OCI-LY7 (cell line): ENCODE measurements around the gene ZNF304. TPM values are rescaled to one million over a fixed set of nuclear protein-coding genes. Genes with fewer than 3 reads are reported as not detected.

Experiments used
- BruUV-seq: library from RNA; stranded (reverse); fragments of 400-500 nt; replicated peaks from 2 replicates; lab custom pipeline; 2021; lab: Mats Ljungman, UMichigan
- CTCF ChIA-PET: fragments of 300-600 bp; sonication (Branson Sonifier 250); formaldehyde crosslinking; loops from one replicate; lab custom pipeline; 2022; ENCODE audit warnings: antibody characterized with exemption; ENCODE audit not compliant: unreplicated experiment; lab: Charles Lee
- POLR2A ChIA-PET: fragments of 300-600 bp; sonication (Branson Sonifier 250); formaldehyde crosslinking; loops from one replicate; lab custom pipeline; 2022; ENCODE audit warnings: antibody characterized with exemption; lab: Charles Lee
- DNase-seq: peaks from one replicate; pipeline ENCODE4 v3.0.0-alpha.2; 2015; ENCODE audit warnings: low spot score
- H2AFZ ChIP-seq: fragments of 200-600 bp; sonication (generic), shearing (Covaris generic); 2 replicates; pipeline ENCODE4 v1.6.1; 2014; ENCODE audit warnings: mild to moderate bottlenecking, antibody characterized with exemption, low read length, moderate library complexity
- H3K27ac ChIP-seq: fragments of 200-600 bp; sonication (generic); 2 replicates; pipeline ENCODE4 v1.5.1; 2014; ENCODE audit warnings: mixed run types, low read depth, mild to moderate bottlenecking, moderate library complexity, low read length, inconsistent platforms; ENCODE audit not compliant: poor library complexity, severe bottlenecking
- H3K36me3 ChIP-seq: fragments of 200-600 bp; sonication (generic); 2 replicates; pipeline ENCODE4 v1.6.1; 2014; ENCODE audit warnings: mild to moderate bottlenecking, antibody characterized with exemption, low read length, moderate library complexity, mixed read lengths; ENCODE audit not compliant: insufficient read depth
- H3K4me1 ChIP-seq: fragments of 200-600 bp; sonication (generic); 2 replicates; pipeline ENCODE4 v1.5.1; 2014; ENCODE audit warnings: mild to moderate bottlenecking, low read length; ENCODE audit not compliant: insufficient read depth, poor library complexity, severe bottlenecking
- H3K4me2 ChIP-seq: fragments of 200-600 bp; sonication (generic); 2 replicates; pipeline ENCODE4 v1.6.1; 2014; ENCODE audit warnings: mild to moderate bottlenecking, low read length
- H3K4me3 ChIP-seq: fragments of 200-600 bp; sonication (generic); 2 replicates; pipeline ENCODE4 v1.5.1; 2014; ENCODE audit warnings: mild to moderate bottlenecking, low read depth, low read length; ENCODE audit not compliant: poor library complexity, severe bottlenecking
- H3K79me2 ChIP-seq: fragments of 200-600 bp; sonication (generic); 2 replicates; pipeline ENCODE4 v1.6.1; 2016; ENCODE audit warnings: low read depth, mild to moderate bottlenecking, low read length, moderate library complexity, mixed read lengths; ENCODE audit not compliant: insufficient read depth
- H3K9me2 ChIP-seq: fragments of 200-600 bp; sonication (generic); 2 replicates; pipeline ENCODE4 v1.6.1; 2016; ENCODE audit warnings: mild to moderate bottlenecking, low read length, mixed read lengths; ENCODE audit not compliant: insufficient read depth
- H3K9me3 ChIP-seq: fragments of 200-600 bp; sonication (generic); 2 replicates; pipeline ENCODE4 v1.6.1; 2014; ENCODE audit warnings: mild to moderate bottlenecking, mixed run types, low read length, mixed read lengths
- H4K20me1 ChIP-seq: fragments of 200-600 bp; sonication (generic); 2 replicates; pipeline ENCODE4 v1.6.1; 2014; ENCODE audit warnings: mild to moderate bottlenecking, antibody characterized with exemption, low read length, moderate library complexity, mixed read lengths; ENCODE audit not compliant: insufficient read depth
- EZH2phosphoT487 ChIP-seq: fragments of 200-600 bp; sonication (generic); IDR thresholded peaks from 2 replicates; pipeline ENCODE4 v1.6.1; 2018; ENCODE audit warnings: low read depth, borderline replicate concordance, mild to moderate bottlenecking, mixed run types, antibody characterized with exemption, low read length, moderate library complexity, mixed read lengths
- intact Hi-C: fragments of 100-400 bp; cut with micrococcal nuclease; formaldehyde crosslinking; loops from one replicate; pipeline ENCODE4 v1.10.0; 2022; ENCODE audit not compliant: unreplicated experiment
- total RNA-seq, 2 experiments: library from RNA; depleted of rRNA in 1 of 2; stranded (reverse); fragments of >200 nt in 1 of 2; shearing (Covaris generic) in 1 of 2; gene quantifications; 2 replicates each; pipeline ENCODE4 v1.2.3, GENCODE V29; 2014 to 2022
- TF ChIP-seq, protein P1 (sequence below): fragments of 200-600 bp; sonication (generic); conservative IDR thresholded peaks from 2 replicates; pipeline ENCODE4 v1.5.1; 2014; ENCODE audit warnings: mild to moderate bottlenecking, antibody characterized with exemption, low read length, moderate library complexity, mixed read lengths

The ZNF304 gene
- total RNA-seq, 2 experiments from 2014 or later, result 5.0 to 5.8 TPM

DNA sequence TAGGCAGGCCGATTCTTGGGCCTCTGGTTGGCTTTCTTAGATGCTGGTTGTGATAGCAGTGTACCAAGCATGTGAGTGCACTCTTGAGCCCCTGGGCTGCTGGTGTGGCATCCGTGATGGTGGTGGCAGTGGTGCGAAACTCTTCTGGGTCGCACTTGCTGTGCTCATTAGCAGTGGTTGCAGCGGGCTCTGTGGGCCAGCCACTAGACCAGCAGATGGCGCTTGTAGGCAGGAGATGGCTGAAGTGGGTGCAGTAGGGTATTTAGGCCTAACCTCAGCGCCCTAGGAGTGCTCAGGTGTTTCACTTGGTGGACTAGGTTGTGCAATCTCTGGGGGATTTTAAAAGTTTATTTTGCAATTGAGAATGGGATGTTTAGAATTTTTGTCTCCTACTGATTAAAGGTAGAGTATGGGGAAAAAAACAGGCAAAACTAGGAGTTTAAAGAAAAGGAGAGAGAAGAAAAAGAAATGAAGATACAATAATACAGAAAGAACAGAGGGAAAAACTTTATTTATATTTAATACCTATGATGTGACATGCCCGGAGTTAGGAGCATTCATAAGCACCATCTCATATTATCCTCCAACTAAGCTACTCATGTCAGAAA, 55.5 kb downstream of the ZNF304 start:
- no TSS peak for BruUV-seq
- Histone ChIP-seq H4K20me1 (no peaks in the 10 kb centered on the region), H3K4me2 (no peak overlapping the region)

More for the DNA sequence above, 55.5 kb downstream of the ZNF304 start:
- ChIA-PET POLR2A (no interaction called here), CTCF (no interaction called here)
- Histone ChIP-seq H3K4me3 (no peak overlapping the region), H3K79me2 (no peaks in the 10 kb centered on the region; the same call in 1 of the 2 replicates), H3K36me3 (peaks cover 4% of the 10 kb centered on the region; the same call in 1 of the 2 replicates), H2AFZ (no peak overlapping the region), H3K27ac (no peak overlapping the region), H3K9me2 (no peaks in the 10 kb centered on the region), H3K4me1 (peaks cover 4% of the 10 kb centered on the region), H3K9me3 (peaks cover 18% of the 10 kb centered on the region; the same call in 1 of the 2 replicates)
- intact Hi-C loops, result no loop called here
- peak; percentile 69 for DNase-seq
- no peak for TF ChIP-seq EZH2phosphoT487
- TF ChIP-seq, protein P1, sequence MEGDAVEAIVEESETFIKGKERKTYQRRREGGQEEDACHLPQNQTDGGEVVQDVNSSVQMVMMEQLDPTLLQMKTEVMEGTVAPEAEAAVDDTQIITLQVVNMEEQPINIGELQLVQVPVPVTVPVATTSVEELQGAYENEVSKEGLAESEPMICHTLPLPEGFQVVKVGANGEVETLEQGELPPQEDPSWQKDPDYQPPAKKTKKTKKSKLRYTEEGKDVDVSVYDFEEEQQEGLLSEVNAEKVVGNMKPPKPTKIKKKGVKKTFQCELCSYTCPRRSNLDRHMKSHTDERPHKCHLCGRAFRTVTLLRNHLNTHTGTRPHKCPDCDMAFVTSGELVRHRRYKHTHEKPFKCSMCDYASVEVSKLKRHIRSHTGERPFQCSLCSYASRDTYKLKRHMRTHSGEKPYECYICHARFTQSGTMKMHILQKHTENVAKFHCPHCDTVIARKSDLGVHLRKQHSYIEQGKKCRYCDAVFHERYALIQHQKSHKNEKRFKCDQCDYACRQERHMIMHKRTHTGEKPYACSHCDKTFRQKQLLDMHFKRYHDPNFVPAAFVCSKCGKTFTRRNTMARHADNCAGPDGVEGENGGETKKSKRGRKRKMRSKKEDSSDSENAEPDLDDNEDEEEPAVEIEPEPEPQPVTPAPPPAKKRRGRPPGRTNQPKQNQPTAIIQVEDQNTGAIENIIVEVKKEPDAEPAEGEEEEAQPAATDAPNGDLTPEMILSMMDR, result peak; percentile 90

Other genes with a start within 250 kb of the ZNF304 start
- not detected in 2 replicates for gene USP29, start 231.3 kb upstream of the ZNF304 start, total RNA-seq (2014; rRNA removed; shearing (Covaris generic))
- not detected in 2 replicates for gene USP29, start 231.3 kb upstream of the ZNF304 start, total RNA-seq (2022)
- not detected in 2 replicates for gene ZIM3, start 206.1 kb upstream of the ZNF304 start, total RNA-seq (2014; rRNA removed; shearing (Covaris generic))
- gene ZIM3, start 206.1 kb upstream of the ZNF304 start, total RNA-seq (2022), result not detected in 2 replicates
- not detected in 2 replicates for gene DUXA, start 183.8 kb upstream of the ZNF304 start, total RNA-seq (2014; rRNA removed; shearing (Covaris generic))
- gene DUXA, start 183.8 kb upstream of the ZNF304 start, total RNA-seq (2022), result not detected in 2 replicates
- gene ZNF264, start 159.8 kb upstream of the ZNF304 start, total RNA-seq (2014; rRNA removed; shearing (Covaris generic)), result 7.3 and 10.0 TPM in 2 replicates
- gene ZNF264, start 159.8 kb upstream of the ZNF304 start, total RNA-seq (2022), result 12.2 and 12.6 TPM in 2 replicates
- gene AURKC, start 120.2 kb upstream of the ZNF304 start, total RNA-seq (2014; rRNA removed; shearing (Covaris generic)), result not detected in 2 replicates
- gene AURKC, start 120.2 kb upstream of the ZNF304 start, total RNA-seq (2022), result 1.1 TPM in 1 of 2 replicates, not detected in the other
- 12.2 and 14.9 TPM in 2 replicates for gene ZNF805, start 110.6 kb upstream of the ZNF304 start, total RNA-seq (2014; rRNA removed; shearing (Covaris generic))
- 8.1 and 10.9 TPM in 2 replicates for gene ZNF805, start 110.6 kb upstream of the ZNF304 start, total RNA-seq (2022)
- 93.4 and 94.7 TPM in 2 replicates for gene ZNF460, start 70.8 kb upstream of the ZNF304 start, total RNA-seq (2014; rRNA removed; shearing (Covaris generic))
- gene ZNF460, start 70.8 kb upstream of the ZNF304 start, total RNA-seq (2022), result 62.5 and 67.5 TPM in 2 replicates
- 11.5 and 14.6 TPM in 2 replicates for gene ZNF543, start 30.8 kb upstream of the ZNF304 start, total RNA-seq (2014; rRNA removed; shearing (Covaris generic))
- 9.4 and 10.9 TPM in 2 replicates for gene ZNF543, start 30.8 kb upstream of the ZNF304 start, total RNA-seq (2022)
- gene TRAPPC2B, start 12.3 kb downstream of the ZNF304 start, total RNA-seq (2014; rRNA removed; shearing (Covaris generic)), result 12.7 and 19.3 TPM in 2 replicates
- 8.7 and 9.8 TPM in 2 replicates for gene TRAPPC2B, start 12.3 kb downstream of the ZNF304 start, total RNA-seq (2022)
- 2.8 and 3.9 TPM in 2 replicates for gene ZNF547, start 12.3 kb downstream of the ZNF304 start, total RNA-seq (2014; rRNA removed; shearing (Covaris generic))
- gene ZNF547, start 12.3 kb downstream of the ZNF304 start, total RNA-seq (2022), result 4.5 and 4.8 TPM in 2 replicates
- gene ZNF548, start 38.6 kb downstream of the ZNF304 start, total RNA-seq (2014; rRNA removed; shearing (Covaris generic)), result 18.9 and 23.9 TPM in 2 replicates
- gene ZNF548, start 38.6 kb downstream of the ZNF304 start, total RNA-seq (2022), result 41.8 and 42.4 TPM in 2 replicates
- gene ZNF17, start 59.9 kb downstream of the ZNF304 start, total RNA-seq (2014; rRNA removed; shearing (Covaris generic)), result 18.9 and 31.4 TPM in 2 replicates
- 14.9 and 15.9 TPM in 2 replicates for gene ZNF17, start 59.9 kb downstream of the ZNF304 start, total RNA-seq (2022)
- 27.1 and 30.1 TPM in 2 replicates for gene ZNF749, start 84.1 kb downstream of the ZNF304 start, total RNA-seq (2014; rRNA removed; shearing (Covaris generic))
- 14.2 and 18.0 TPM in 2 replicates for gene ZNF749, start 84.1 kb downstream of the ZNF304 start, total RNA-seq (2022)
- not detected in 2 replicates for gene VN1R1, start 105.9 kb downstream of the ZNF304 start, total RNA-seq (2014; rRNA removed; shearing (Covaris generic))
- gene VN1R1, start 105.9 kb downstream of the ZNF304 start, total RNA-seq (2022), result not detected in 2 replicates
- 0.85 and 0.88 TPM in 2 replicates for gene ZNF772, start 126.3 kb downstream of the ZNF304 start, total RNA-seq (2014; rRNA removed; shearing (Covaris generic))
- gene ZNF772, start 126.3 kb downstream of the ZNF304 start, total RNA-seq (2022), result 1.1 and 1.5 TPM in 2 replicates
- 5.0 and 7.2 TPM in 2 replicates for gene ZNF419, start 136.5 kb downstream of the ZNF304 start, total RNA-seq (2014; rRNA removed; shearing (Covaris generic))
- gene ZNF419, start 136.5 kb downstream of the ZNF304 start, total RNA-seq (2022), result 6.7 and 10.5 TPM in 2 replicates
- 9.6 and 12.0 TPM in 2 replicates for gene ZNF773, start 148.7 kb downstream of the ZNF304 start, total RNA-seq (2014; rRNA removed; shearing (Covaris generic))
- gene ZNF773, start 148.7 kb downstream of the ZNF304 start, total RNA-seq (2022), result 6.1 and 8.7 TPM in 2 replicates
- 6.1 and 7.5 TPM in 2 replicates for gene ZNF549, start 176.1 kb downstream of the ZNF304 start, total RNA-seq (2014; rRNA removed; shearing (Covaris generic))
- gene ZNF549, start 176.1 kb downstream of the ZNF304 start, total RNA-seq (2022), result 6.6 and 8.8 TPM in 2 replicates
- gene ZNF550, start 208.6 kb downstream of the ZNF304 start, total RNA-seq (2014; rRNA removed; shearing (Covaris generic)), result 6.3 and 6.9 TPM in 2 replicates
- 6.8 and 8.7 TPM in 2 replicates for gene ZNF550, start 208.6 kb downstream of the ZNF304 start, total RNA-seq (2022)
- 4.6 and 5.0 TPM in 2 replicates for gene ZNF416, start 227.6 kb downstream of the ZNF304 start, total RNA-seq (2014; rRNA removed; shearing (Covaris generic))
- 3.1 and 4.9 TPM in 2 replicates for gene ZNF416, start 227.6 kb downstream of the ZNF304 start, total RNA-seq (2022)
- 0.47 and 0.98 TPM in 2 replicates for gene ZIK1, start 232.9 kb downstream of the ZNF304 start, total RNA-seq (2014; rRNA removed; shearing (Covaris generic))
- gene ZIK1, start 232.9 kb downstream of the ZNF304 start, total RNA-seq (2022), result not detected in 2 replicates
- gene ZNF530, start 248.6 kb downstream of the ZNF304 start, total RNA-seq (2014; rRNA removed; shearing (Covaris generic)), result 6.2 and 13.4 TPM in 2 replicates
- 7.7 and 8.0 TPM in 2 replicates for gene ZNF530, start 248.6 kb downstream of the ZNF304 start, total RNA-seq (2022)